Stimulated activated naive CD8-positive, alpha-beta T cell treated with anti-CD3 and anti-CD28 coated beads, Interleukin-15, amount 100 ng/mL, for 72 hours (primary cell): ENCODE measurements around the gene FOXP1.
A peak's percentile ranks its signal among the peaks of the same experiment; 100 is the strongest.

Source experiments
- ATAC-seq: fragments of 150-1000 bp; cut with Tn5 transposase; 2 replicates; pipeline ENCODE4 v1.10.0; 2021; ENCODE audit warnings: mild to moderate bottlenecking, moderate library complexity
- DNase-seq, 2 donors: peaks; one replicate each; pipeline ENCODE4 v3.0.0; 2021 to 2022
- H3K27ac Mint-ChIP-seq, 2 donors: one replicate each; pipeline ENCODE4 v1.8.0; 2022; ENCODE audit warnings: mild to moderate bottlenecking in 2 of 2, mixed read lengths in 2 of 2, moderate library complexity in 2 of 2
- H3K27me3 Mint-ChIP-seq: one replicate; pipeline ENCODE4 v1.8.0; 2022; ENCODE audit warnings: mixed read lengths
- H3K4me1 Mint-ChIP-seq: one replicate; pipeline ENCODE4 v1.8.0; 2022; ENCODE audit warnings: mild to moderate bottlenecking, mixed read lengths
- H3K4me3 Mint-ChIP-seq, 2 donors: one replicate each; pipeline ENCODE4 v1.8.0; 2022; ENCODE audit warnings: mild to moderate bottlenecking in 2 of 2, mixed read lengths in 2 of 2, moderate library complexity in 1 of 2
- H3K9me3 Mint-ChIP-seq, 2 donors: one replicate each; pipeline ENCODE4 v1.8.0; 2022; ENCODE audit warnings: mixed read lengths in 2 of 2

FOXP1 gene

GRCh38 chr3:71311661-71312046 is 271.9 kb downstream of the FOXP1 start:
- DNase-seq (no peak), ATAC-seq (no peak)
- Mint-ChIP-seq H3K9me3 (no peaks in the 10 kb centered on the region), H3K27ac (peak overlapping the region in 1 of 2 donors; percentile 26), H3K4me3 (no peak overlapping the region), H3K4me1 (peaks cover 60% of the 10 kb centered on the region), H3K27me3 (no peaks in the 10 kb centered on the region)

- no peaks in the 10 kb centered on the region for H3K9me3 Mint-ChIP-seq
- DNase-seq (peak in 1 of 2 donors; percentile 8), ATAC-seq (no peak)
- H3K4me3 Mint-ChIP-seq, result no peak overlapping the region
- peak overlapping the region in 1 of 2 donors; percentile 49 for H3K27ac Mint-ChIP-seq
- no peaks in the 10 kb centered on the region for H3K27me3 Mint-ChIP-seq
- peaks cover 65% of the 10 kb centered on the region for H3K4me1 Mint-ChIP-seq
These were observed 272.4 kb downstream of the FOXP1 start for GRCh38 chr3:71310980-71311660.

- peak overlapping the region in 1 of 2 donors; percentile 49 for H3K27ac Mint-ChIP-seq
- no peak for DNase-seq
- H3K4me3 Mint-ChIP-seq, result peak overlapping the region in 1 of 2 donors; percentile 16
- ATAC-seq, result no peak
- H3K27me3 Mint-ChIP-seq, result no peaks in the 10 kb centered on the region
- no peaks in the 10 kb centered on the region for H3K9me3 Mint-ChIP-seq
- H3K4me1 Mint-ChIP-seq, result peaks cover 65% of the 10 kb centered on the region
These were observed 273.1 kb downstream of the FOXP1 start for GRCh38 chr3:71310359-71310979.

- Mint-ChIP-seq H3K27me3 (no peaks in the 10 kb centered on the region), H3K27ac (peak overlapping the region; percentile 23 to 68), H3K9me3 (no peaks in the 10 kb centered on the region), H3K4me1 (peaks cover 65% of the 10 kb centered on the region), H3K4me3 (peak overlapping the region in 1 of 2 donors; percentile 25)
- ATAC-seq, result no peak
- DNase-seq, result no peak
These were observed 273.6 kb downstream of the FOXP1 start for GRCh38 chr3:71309886-71310285.

DNA sequence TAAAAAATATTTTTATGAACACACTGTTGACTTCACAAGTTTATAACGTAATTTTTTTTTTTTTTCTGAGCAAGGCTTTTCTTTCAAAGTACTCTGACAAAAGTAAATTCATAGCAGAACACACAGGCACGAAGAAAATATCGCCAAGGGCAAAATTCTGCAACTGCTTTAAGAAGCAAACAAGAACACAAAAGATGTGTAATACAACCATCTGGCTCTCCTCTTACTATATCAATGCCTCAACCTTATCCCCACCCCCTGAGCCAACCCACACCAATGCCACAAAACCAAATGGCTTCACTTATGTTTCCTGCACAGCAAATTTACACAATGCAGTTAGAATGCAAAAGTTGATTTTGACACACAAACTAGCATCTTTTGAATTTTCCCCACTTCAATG is 274.2 kb downstream of the FOXP1 start:
- ATAC-seq (peak; percentile 81), DNase-seq (peak; percentile 57 to 71)
- H3K4me1 Mint-ChIP-seq, result peaks cover 65% of the 10 kb centered on the region
- H3K27ac Mint-ChIP-seq, result peak overlapping the region; percentile 85 to 88
- H3K27me3 Mint-ChIP-seq, result no peaks in the 10 kb centered on the region
- peak overlapping the region; percentile 25 to 82 for H3K4me3 Mint-ChIP-seq
- H3K9me3 Mint-ChIP-seq, result no peaks in the 10 kb centered on the region

DNA sequence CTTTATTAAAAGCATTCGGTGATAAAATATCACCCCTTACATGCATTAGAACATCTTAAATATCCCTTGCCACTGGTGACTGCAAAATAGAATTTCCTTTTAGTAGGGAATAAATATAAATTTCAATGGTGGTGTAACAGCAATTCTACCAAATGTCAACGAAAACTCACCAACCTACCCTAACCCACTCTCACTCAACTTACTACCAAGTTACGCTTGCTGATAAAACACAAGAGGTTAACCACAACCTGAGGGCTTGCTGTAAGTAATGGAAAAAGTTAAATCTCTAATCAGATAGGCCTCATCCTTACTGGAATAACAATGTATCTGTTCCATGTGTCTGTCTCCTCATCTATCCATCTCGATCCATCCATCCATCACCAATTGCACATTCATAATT is 274.7 kb downstream of the FOXP1 start:
- peaks cover 65% of the 10 kb centered on the region for H3K4me1 Mint-ChIP-seq
- peak; percentile 66 for ATAC-seq

GRCh38 chr3:71307991-71308697 is 275.4 kb downstream of the FOXP1 start:
- peak overlapping the region; percentile 88 to 91 for H3K27ac Mint-ChIP-seq
- peak overlapping the region; percentile 68 to 82 for H3K4me3 Mint-ChIP-seq
- DNase-seq (no peak), ATAC-seq (no peak)
- H3K27me3 Mint-ChIP-seq, result no peaks in the 10 kb centered on the region
- no peaks in the 10 kb centered on the region for H3K9me3 Mint-ChIP-seq
- H3K4me1 Mint-ChIP-seq, result peaks cover 65% of the 10 kb centered on the region

More for the DNA sequence above, 274.7 kb downstream of the FOXP1 start:
- Mint-ChIP-seq H3K9me3 (no peaks in the 10 kb centered on the region), H3K27me3 (no peaks in the 10 kb centered on the region), H3K27ac (peak overlapping the region; percentile 88 to 91), H3K4me3 (peak overlapping the region; percentile 68 to 82)
- no peak for DNase-seq

DNA sequence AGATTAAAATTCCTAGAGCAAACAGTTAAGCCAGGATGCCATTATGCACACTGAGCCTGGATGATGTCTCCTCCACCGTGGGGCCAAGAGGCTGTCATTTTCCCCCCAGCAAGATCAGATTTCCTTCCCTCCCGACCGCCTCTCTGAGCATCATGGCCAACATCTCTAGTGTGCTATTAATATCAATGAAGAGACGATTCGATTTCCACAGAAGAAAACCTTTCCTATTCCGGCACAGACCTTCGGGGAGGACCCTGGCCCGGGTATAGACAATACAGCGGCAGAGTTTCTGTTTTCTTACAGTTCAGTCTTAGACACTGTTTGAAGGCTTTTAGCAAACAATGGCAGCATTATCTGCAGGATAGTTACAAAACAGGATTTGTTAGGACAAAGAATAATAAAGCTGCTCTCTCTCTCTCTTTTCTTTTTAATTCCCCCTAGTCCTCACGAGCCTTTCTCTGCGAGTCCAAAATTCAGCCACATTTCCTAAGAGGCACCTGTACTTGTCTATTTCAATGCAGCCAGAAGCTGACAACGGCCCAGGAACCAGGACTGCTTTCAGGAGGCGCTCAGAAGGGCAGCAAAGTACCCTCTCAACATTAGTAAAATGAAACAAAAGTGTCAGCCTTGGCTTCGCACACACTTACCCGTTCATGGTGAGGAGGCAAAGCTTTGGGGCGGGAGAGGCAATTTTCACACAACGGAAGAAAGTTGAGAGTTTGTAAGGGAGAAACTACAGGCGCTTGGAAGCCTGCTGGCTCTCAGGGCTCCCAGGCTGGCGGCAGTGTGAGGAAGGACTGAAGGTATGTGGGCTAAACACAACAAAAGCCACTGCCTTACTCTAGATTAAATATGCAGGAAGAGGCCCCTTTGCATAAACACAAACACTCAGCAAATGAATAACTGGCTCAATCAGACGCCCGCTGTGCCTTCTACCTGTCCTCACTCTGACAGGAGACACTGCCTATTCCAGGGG is 278.0 kb downstream of the FOXP1 start:
- Mint-ChIP-seq H3K4me1 (peaks cover 65% of the 10 kb centered on the region), H3K4me3 (peak overlapping the region; percentile 77 to 98), H3K27ac (peak overlapping the region; percentile 99), H3K27me3 (no peaks in the 10 kb centered on the region), H3K9me3 (no peaks in the 10 kb centered on the region)
- DNase-seq (peak in 1 of 2 donors; percentile 32), ATAC-seq (peak; percentile 16)

GRCh38 chr3:71304684-71305083 is 278.8 kb downstream of the FOXP1 start:
- no peaks in the 10 kb centered on the region for H3K27me3 Mint-ChIP-seq
- ATAC-seq (no peak), DNase-seq (no peak)
- H3K4me3 Mint-ChIP-seq, result peak overlapping the region; percentile 77 to 98
- H3K27ac Mint-ChIP-seq, result peak overlapping the region; percentile 99
- H3K9me3 Mint-ChIP-seq, result no peaks in the 10 kb centered on the region
- peaks cover 65% of the 10 kb centered on the region for H3K4me1 Mint-ChIP-seq

- Mint-ChIP-seq H3K4me1 (peaks cover 63% of the 10 kb centered on the region), H3K4me3 (peak overlapping the region; percentile 77 to 98), H3K27me3 (no peaks in the 10 kb centered on the region), H3K27ac (peak overlapping the region; percentile 99), H3K9me3 (no peaks in the 10 kb centered on the region)
- ATAC-seq, result no peak
- no peak for DNase-seq
These were observed 279.3 kb downstream of the FOXP1 start for GRCh38 chr3:71304247-71304646.

GRCh38 chr3:71303627-71304200 is 279.8 kb downstream of the FOXP1 start:
- Mint-ChIP-seq H3K27me3 (no peaks in the 10 kb centered on the region), H3K4me3 (peak overlapping the region; percentile 77 to 98), H3K9me3 (no peaks in the 10 kb centered on the region), H3K4me1 (peaks cover 63% of the 10 kb centered on the region), H3K27ac (peak overlapping the region; percentile 99)
- DNase-seq (no peak), ATAC-seq (no peak)

- Mint-ChIP-seq H3K4me1 (peaks cover 63% of the 10 kb centered on the region), H3K27ac (peak overlapping the region; percentile 99), H3K9me3 (no peaks in the 10 kb centered on the region), H3K4me3 (peak overlapping the region; percentile 77 to 98), H3K27me3 (no peaks in the 10 kb centered on the region)
- ATAC-seq, result peak; percentile 34
- no peak for DNase-seq
These were observed 280.9 kb downstream of the FOXP1 start for GRCh38 chr3:71302604-71303003.

GRCh38 chr3:71300951-71301393 is 282.6 kb downstream of the FOXP1 start:
- Mint-ChIP-seq H3K9me3 (no peaks in the 10 kb centered on the region), H3K27me3 (no peaks in the 10 kb centered on the region), H3K4me1 (peaks cover 65% of the 10 kb centered on the region), H3K4me3 (peak overlapping the region; percentile 77 to 98), H3K27ac (peak overlapping the region; percentile 94 to 99)
- peak; percentile 75 for ATAC-seq
- DNase-seq, result peak in 1 of 2 donors; percentile 42

DNA sequence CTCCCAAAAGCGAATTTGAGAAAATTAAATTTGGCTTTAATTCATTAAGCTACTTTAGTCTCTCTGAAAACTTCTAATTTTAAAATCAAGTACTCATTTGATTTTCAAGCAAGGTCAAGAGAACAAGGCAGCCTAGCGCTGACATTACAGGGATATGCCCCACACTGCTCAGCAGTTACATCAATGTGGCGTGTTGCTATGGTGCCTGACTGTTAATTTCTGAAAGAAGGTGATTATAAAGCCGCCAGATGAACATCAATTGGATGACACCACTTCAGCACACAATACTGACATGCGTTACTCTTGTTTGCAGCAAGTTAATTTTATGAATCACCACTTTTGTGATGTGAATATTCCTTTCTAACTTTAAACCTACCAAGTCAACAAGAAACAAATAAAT is 284.4 kb downstream of the FOXP1 start:
- peak; percentile 85 for ATAC-seq
- H3K4me3 Mint-ChIP-seq, result peak overlapping the region; percentile 48 to 98
- peak overlapping the region; percentile 94 to 99 for H3K27ac Mint-ChIP-seq
- peaks cover 83% of the 10 kb centered on the region for H3K4me1 Mint-ChIP-seq
- no peaks in the 10 kb centered on the region for H3K27me3 Mint-ChIP-seq
- H3K9me3 Mint-ChIP-seq, result no peaks in the 10 kb centered on the region
- DNase-seq, result peak in 1 of 2 donors; percentile 63
